ENCODE data around the gene ADAMTS17.

GRCh38 chr15:100041127-100041828 is 300.5 kb downstream of the ADAMTS17 start:
- TF ChIP-seq CTCF (IDR thresholded peaks at IDR 0.05) (no peak), POLR2AphosphoS5 (IDR thresholded peaks at IDR 0.05; ENCODE audit: low read depth, low read length) (no peak), SIN3A (IDR thresholded peaks at IDR 0.05; ENCODE audit: borderline replicate concordance, insufficient read depth, low read depth, low read length) (no peak), REST (IDR thresholded peaks at IDR 0.05; ENCODE audit: insufficient read depth in 1 of 2, low read depth in 2 of 2, low read length in 1 of 2) (no peak), TCF7L2 (IDR thresholded peaks at IDR 0.05; ENCODE audit: low read depth, low read length) (no peak)
